Endodermal cell (in vitro differentiated cells): ENCODE measurements around the gene EDNRA. TPM values are rescaled to one million over a fixed set of nuclear protein-coding genes. Genes with fewer than 3 reads are reported as not detected.

Experiments
- DNase-seq: peaks from one replicate; pipeline ENCODE4 v3.0.0-alpha.2; 2017
- H3K27ac ChIP-seq: 2 replicates; pipeline ENCODE4 v1.5.1; 2013; ENCODE audit warnings: mild to moderate bottlenecking, low read depth, low read length, moderate library complexity
- H3K27me3 ChIP-seq: 2 replicates; pipeline ENCODE4 v1.6.1; 2013; ENCODE audit warnings: mild to moderate bottlenecking, low read length, moderate library complexity; ENCODE audit not compliant: insufficient read depth, control insufficient read depth, poor library complexity, severe bottlenecking
- H3K36me3 ChIP-seq: 2 replicates; pipeline ENCODE4 v1.7.0; 2013; ENCODE audit warnings: mild to moderate bottlenecking, low read length, moderate library complexity; ENCODE audit not compliant: control insufficient read depth, insufficient read depth
- H3K4me1 ChIP-seq: one replicate; pipeline ENCODE4 v1.7.0; 2013; ENCODE audit warnings: low read length; ENCODE audit not compliant: control insufficient read depth, insufficient read depth
- H3K4me3 ChIP-seq: 2 replicates; pipeline ENCODE4 v1.5.1; 2013; ENCODE audit warnings: mild to moderate bottlenecking, low read length, moderate library complexity
- H3K9ac ChIP-seq: 2 replicates; pipeline ENCODE4 v1.6.1; 2013; ENCODE audit warnings: mild to moderate bottlenecking, low read length, moderate library complexity; ENCODE audit not compliant: poor library complexity, severe bottlenecking; ENCODE audit errors: extremely low read depth
- H3K9me3 ChIP-seq: 2 replicates; pipeline ENCODE4 v1.6.1; 2013; ENCODE audit warnings: mild to moderate bottlenecking, low read length, moderate library complexity; ENCODE audit not compliant: control insufficient read depth
- H3K27ac Mint-ChIP-seq: 2 replicates; pipeline ENCODE4 v1.8.0; 2020; ENCODE audit warnings: mixed read lengths
- H3K27me3 Mint-ChIP-seq: 2 replicates; pipeline ENCODE4 v1.8.0; 2021; ENCODE audit warnings: mild to moderate bottlenecking, mixed read lengths; ENCODE audit not compliant: insufficient read depth
- H3K36me3 Mint-ChIP-seq: 2 replicates; pipeline ENCODE4 v1.8.0; 2020; ENCODE audit warnings: low read depth, mixed read lengths
- H3K4me1 Mint-ChIP-seq: 2 replicates; pipeline ENCODE4 v1.8.0; 2020; ENCODE audit warnings: mixed read lengths
- H3K4me3 Mint-ChIP-seq: 2 replicates; pipeline ENCODE4 v1.8.0; 2020; ENCODE audit warnings: mild to moderate bottlenecking, moderate library complexity, mixed read lengths
- H3K9me3 Mint-ChIP-seq: 2 replicates; pipeline ENCODE4 v1.8.0; 2020; ENCODE audit warnings: mild to moderate bottlenecking, mixed read lengths
- WGBS, 2 experiments: methylation state at CpG; one replicate each; pipeline versions ENCODE4 v1.1.5 to v1.1.7; 2013; ENCODE audit warnings: missing lambda C conversion rate in 2 of 2, mixed read lengths in 1 of 2; ENCODE audit not compliant: insufficient coverage in 1 of 2, insufficient read length in 1 of 2; 5-methylcytosine and 5-hydroxymethylcytosine counted together
- total RNA-seq, 2 donors: library from RNA; stranded (reverse); fragmentation: NEBNext Ultra II Directional in 1 of 2; extraction: Animal tissue kit (Norgen Biotek cat#: 25700) in 1 of 2; gene quantifications; 2 replicates in 1 of 2; 3 replicates in 1 of 2; pipeline ENCODE4 v1.2.1, GENCODE V29; 2021
- TF ChIP-seq, protein P1 (sequence below): fragments of 200-600 bp; sonication (generic); conservative IDR thresholded peaks from 2 replicates; pipeline ENCODE4 v1.5.0; 2021; ENCODE audit warnings: antibody characterized with exemption, mild to moderate bottlenecking

EDNRA gene
- total RNA-seq, 2 donors from 2014 or later = 11.5 to 13.2 TPM

DNA sequence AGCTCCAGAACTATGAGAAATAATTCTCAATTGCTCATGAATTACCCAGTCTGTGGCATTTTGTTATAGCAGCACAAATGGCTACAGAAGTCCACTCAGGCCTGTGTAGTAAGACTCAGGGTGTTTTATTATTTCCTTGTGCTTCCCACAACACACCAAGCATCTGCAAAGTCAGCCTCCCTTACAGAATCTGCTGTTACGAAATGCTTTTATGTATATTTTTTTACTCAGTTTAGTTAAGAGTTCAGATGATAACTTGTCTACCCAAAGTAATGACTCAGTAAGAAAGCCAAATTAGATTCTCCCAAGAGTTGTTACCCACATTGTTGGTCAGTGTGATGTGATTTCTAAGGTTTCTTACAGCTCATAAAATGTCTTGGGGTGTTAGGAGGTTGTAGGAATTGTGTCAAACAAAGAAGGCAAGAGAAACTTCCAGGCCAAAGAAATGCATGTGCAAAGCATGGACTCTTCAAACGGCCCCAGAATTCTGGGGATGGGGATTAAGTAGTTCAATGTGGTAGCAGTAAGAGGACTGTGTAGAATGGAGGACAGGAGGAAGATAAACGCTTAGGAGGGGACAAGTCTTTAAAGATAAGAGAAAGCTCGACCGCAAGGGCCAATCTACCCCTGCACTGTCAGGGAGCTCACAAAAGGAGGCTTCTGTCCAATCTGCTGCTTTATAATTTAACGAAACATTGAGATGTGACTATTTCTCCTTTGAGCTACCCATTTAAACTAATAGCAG, 100.9 kb downstream of the EDNRA start:
- Histone ChIP-seq H3K4me3 (no peak overlapping the region), H3K9me3 (peaks cover 20% of the 10 kb centered on the region), H3K27ac (no peak overlapping the region), H3K9ac (no peak overlapping the region), H3K27me3 (no peaks in the 10 kb centered on the region), H3K36me3 (no peaks in the 10 kb centered on the region), H3K4me1 (no peaks in the 10 kb centered on the region)
- H3K36me3 Mint-ChIP-seq = no peaks in the 10 kb centered on the region
- no peaks in the 10 kb centered on the region for H3K4me1 Mint-ChIP-seq
- DNase-seq = no peak
- H3K4me3 Mint-ChIP-seq = no peak overlapping the region
- no peak overlapping the region for H3K27ac Mint-ChIP-seq
- whole genome bisulfite sequencing, 2 experiments = 79 to 90% methylated on average over 4 to 6 of the region's 6 CpGs
- TF ChIP-seq, protein P1, sequence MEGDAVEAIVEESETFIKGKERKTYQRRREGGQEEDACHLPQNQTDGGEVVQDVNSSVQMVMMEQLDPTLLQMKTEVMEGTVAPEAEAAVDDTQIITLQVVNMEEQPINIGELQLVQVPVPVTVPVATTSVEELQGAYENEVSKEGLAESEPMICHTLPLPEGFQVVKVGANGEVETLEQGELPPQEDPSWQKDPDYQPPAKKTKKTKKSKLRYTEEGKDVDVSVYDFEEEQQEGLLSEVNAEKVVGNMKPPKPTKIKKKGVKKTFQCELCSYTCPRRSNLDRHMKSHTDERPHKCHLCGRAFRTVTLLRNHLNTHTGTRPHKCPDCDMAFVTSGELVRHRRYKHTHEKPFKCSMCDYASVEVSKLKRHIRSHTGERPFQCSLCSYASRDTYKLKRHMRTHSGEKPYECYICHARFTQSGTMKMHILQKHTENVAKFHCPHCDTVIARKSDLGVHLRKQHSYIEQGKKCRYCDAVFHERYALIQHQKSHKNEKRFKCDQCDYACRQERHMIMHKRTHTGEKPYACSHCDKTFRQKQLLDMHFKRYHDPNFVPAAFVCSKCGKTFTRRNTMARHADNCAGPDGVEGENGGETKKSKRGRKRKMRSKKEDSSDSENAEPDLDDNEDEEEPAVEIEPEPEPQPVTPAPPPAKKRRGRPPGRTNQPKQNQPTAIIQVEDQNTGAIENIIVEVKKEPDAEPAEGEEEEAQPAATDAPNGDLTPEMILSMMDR = no peak
- no peaks in the 10 kb centered on the region for H3K27me3 Mint-ChIP-seq
- H3K9me3 Mint-ChIP-seq = peaks cover 8% of the 10 kb centered on the region

DNA sequence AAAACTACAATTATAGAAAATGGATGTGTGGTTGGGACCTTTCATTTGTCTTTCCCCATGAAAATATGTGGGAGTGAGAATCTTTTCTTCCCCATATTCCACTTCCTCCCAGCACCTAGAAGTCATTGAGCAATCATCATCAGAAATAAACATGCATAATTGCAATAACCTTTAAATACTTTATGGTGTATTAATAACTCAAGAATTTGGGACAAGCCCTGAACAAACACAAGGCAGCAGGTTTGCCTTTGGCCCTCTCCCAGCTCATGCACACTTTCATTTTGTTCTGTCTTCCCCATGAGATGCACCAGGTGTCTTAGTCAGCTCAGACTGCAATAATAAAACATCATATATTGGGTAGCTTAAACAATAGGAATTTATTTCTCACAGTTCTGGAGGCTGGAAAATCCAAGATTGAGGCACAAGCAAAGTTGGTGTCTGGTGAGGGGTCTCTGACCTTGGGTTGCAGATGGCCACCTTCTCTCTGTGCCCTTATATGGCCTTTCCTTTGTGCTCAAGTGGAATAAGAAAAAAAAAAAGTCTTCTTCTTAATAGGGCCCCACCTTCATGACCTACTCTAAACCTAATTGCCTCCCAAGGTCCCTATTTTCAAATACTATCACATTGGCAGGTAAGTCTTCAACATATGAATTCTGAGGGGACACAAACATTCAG, 101.6 kb downstream of the EDNRA start:
- no peak overlapping the region for H3K4me3 ChIP-seq
- no peak overlapping the region for H3K27ac ChIP-seq
- no peaks in the 10 kb centered on the region for H3K4me1 Mint-ChIP-seq
- H3K4me3 Mint-ChIP-seq = no peak overlapping the region
- no peaks in the 10 kb centered on the region for H3K27me3 Mint-ChIP-seq
- DNase-seq = no peak
- no peak overlapping the region for H3K9ac ChIP-seq
- H3K4me1 ChIP-seq = no peaks in the 10 kb centered on the region
- H3K36me3 Mint-ChIP-seq = no peaks in the 10 kb centered on the region
- H3K36me3 ChIP-seq = no peaks in the 10 kb centered on the region
- TF ChIP-seq, protein P1 = no peak
- H3K9me3 Mint-ChIP-seq = peaks cover 8% of the 10 kb centered on the region
- no peaks in the 10 kb centered on the region for H3K27me3 ChIP-seq
- H3K9me3 ChIP-seq = peaks cover 20% of the 10 kb centered on the region
- no peak overlapping the region for H3K27ac Mint-ChIP-seq

DNA sequence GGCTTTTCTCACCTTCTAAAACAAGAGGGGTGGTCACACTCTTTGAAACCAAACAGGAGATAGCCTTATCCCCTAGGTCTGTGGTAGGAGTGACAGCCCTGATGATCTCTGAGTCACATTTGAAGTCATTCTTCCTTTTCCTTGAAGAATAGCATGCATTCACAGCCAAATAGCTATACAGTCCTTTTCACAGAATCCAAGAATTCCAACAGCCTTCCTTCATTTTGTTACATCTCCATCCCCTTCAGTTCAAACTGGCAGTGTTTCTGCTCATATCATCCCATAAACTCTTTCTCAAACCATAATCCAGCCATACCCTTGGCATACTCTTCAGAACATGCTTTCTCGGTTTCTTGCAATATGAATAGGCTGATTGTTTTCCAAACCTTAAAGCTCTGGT, 103.0 kb downstream of the EDNRA start:
- Mint-ChIP-seq H3K9me3 (peaks cover 8% of the 10 kb centered on the region), H3K27ac (no peak overlapping the region), H3K4me1 (no peaks in the 10 kb centered on the region), H3K27me3 (no peaks in the 10 kb centered on the region), H3K36me3 (no peaks in the 10 kb centered on the region), H3K4me3 (no peak overlapping the region)
- Histone ChIP-seq H3K4me3 (no peak overlapping the region), H3K27me3 (no peaks in the 10 kb centered on the region), H3K27ac (no peak overlapping the region), H3K9ac (no peak overlapping the region), H3K9me3 (peaks cover 20% of the 10 kb centered on the region), H3K4me1 (no peaks in the 10 kb centered on the region), H3K36me3 (no peaks in the 10 kb centered on the region)
- TF ChIP-seq, protein P1 = no peak
- DNase-seq = no peak
- 93 to 100% methylated on average over 1 of the region's 1 CpG for WGBS, 2 experiments
